Measurements from ENCODE around the gene DHPS.
"Not testable (repeated sequence)": the region's sequence is repeated elsewhere in the genome, so short reads cannot be mapped to it uniquely, and the experiment has no call there.

DHPS gene

DNA sequence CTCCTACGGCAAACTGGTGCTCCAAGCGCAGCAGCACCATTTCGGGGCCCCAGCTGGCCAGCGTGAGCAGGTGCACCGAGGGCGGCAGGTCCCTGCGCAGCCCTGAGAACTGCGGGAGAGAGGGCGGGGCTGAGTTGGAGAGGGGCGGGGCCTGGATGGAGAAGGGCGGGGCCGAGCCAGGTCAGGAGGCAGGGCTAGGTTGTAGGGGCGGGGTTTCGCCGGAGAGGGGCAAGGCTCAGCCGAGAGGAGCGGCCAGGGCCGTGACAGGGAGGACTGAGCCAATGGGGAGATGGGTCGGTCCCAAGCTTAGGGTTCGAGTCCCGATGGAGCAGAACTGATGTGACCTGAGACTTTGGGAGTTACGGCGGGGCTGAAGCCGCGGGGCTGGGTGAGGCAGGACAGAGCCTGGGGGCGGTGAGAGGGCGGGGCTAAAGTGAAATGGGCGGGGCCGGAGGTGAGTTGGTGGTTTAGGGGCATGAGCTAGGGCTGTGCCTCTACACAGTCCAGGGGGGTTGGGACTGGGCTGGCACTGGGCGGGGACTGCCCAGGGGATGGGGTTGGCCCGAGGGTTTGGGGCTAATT lies 34.1 kb downstream of the DHPS start:
- Histone ChIP-seq H3K9me3 (replicated peaks in 1 of 2; ENCODE audit: control insufficient read depth in 2 of 2, insufficient read depth in 1 of 2, low read depth in 1 of 2, low read length in 2 of 2) (no peaks in the 10 kb centered on the region), H3K23ac (ENCODE audit: low read depth, low read length, poor library complexity) (peak overlapping the region; percentile 6), H3K4me1 (ENCODE audit: control insufficient read depth in 2 of 2, insufficient read depth in 1 of 2, low read depth in 1 of 2, low read length in 2 of 2) (no peaks in the 10 kb centered on the region), H2BK120ac (ENCODE audit: low read depth, low read length) (no peak overlapping the region), H3K27me3 (ENCODE audit: control insufficient read depth in 3 of 3, insufficient read depth in 3 of 3, low read depth in 1 of 3, low read length in 3 of 3) (no peaks in the 10 kb centered on the region), H2BK5ac (ENCODE audit: low read length) (peak overlapping the region; percentile 60), H4K8ac (ENCODE audit: low read depth, low read length) (no peak overlapping the region), H3K4ac (ENCODE audit: low read length) (no peak overlapping the region), H2AK5ac (ENCODE audit: low read depth, low read length) (peak overlapping the region; percentile 25), H2BK12ac (ENCODE audit: low read length) (no peak overlapping the region), H3K18ac (ENCODE audit: low read length) (no peak overlapping the region), H3K36me3 (replicated peaks in 1 of 2; ENCODE audit: control insufficient read depth in 2 of 2, insufficient read depth in 2 of 2, low read length in 2 of 2) (peaks cover 3 to 7% of the 10 kb centered on the region in 2 donors), H3K9ac (ENCODE audit: low read depth, low read length, poor library complexity) (peak overlapping the region; percentile 12), H3K27ac (replicated peaks; ENCODE audit: low read length) (no peak overlapping the region), H3K4me2 (ENCODE audit: insufficient read depth, low read length, poor library complexity, severe bottlenecking) (no peak overlapping the region), H3K79me1 (ENCODE audit: low read depth, low read length) (no peaks in the 10 kb centered on the region), H4K91ac (ENCODE audit: low read depth, low read length, poor library complexity) (no peak overlapping the region), H3K4me3 (ENCODE audit: low read length in 2 of 2) (no peak overlapping the region), H2AFZ (ENCODE audit: low read length) (no peak overlapping the region), H2BK15ac (ENCODE audit: low read length) (no peak overlapping the region), H3K14ac (ENCODE audit: low read length) (no peak overlapping the region)
- no CpG with 5 or more reads among the region's 31 CpGs for WGBS, 2 donors (ENCODE audit: extremely low coverage in 2 of 2, insufficient read length in 2 of 2, insufficient replicate concordance in 1 of 2)
- no peak for DNase-seq (ENCODE audit: low spot score)

DNA sequence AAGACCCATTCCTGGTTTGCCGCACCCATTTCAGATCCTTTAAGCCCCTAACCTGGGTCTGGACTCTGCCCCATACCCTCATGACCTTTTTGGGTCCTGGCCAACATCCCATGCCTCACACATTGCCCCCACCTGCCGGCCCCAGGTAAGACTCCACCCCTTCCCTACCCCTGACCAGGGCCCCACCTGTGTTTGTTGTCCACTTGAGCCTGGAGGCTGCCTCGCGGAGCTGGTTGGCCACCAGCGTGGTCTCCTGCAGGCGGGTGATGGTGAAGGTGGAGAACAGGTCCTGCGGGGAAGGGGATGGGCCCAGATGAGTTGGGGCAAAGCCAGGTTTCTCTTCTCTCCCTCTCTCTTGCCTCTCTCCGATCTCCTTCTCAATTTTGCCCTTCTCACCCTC lies 34.6 kb downstream of the DHPS start:
- no peak overlapping the region for H4K91ac ChIP-seq (ENCODE audit: low read depth, low read length, poor library complexity)
- H3K14ac ChIP-seq (ENCODE audit: low read length): no peak overlapping the region
- H2BK12ac ChIP-seq (ENCODE audit: low read length): no peak overlapping the region
- no peak overlapping the region for H3K4ac ChIP-seq (ENCODE audit: low read length)
- no peak overlapping the region for H3K27ac ChIP-seq (replicated peaks; ENCODE audit: low read length)
- H3K4me3 ChIP-seq (ENCODE audit: low read length in 2 of 2): no peak overlapping the region
- H3K4me2 ChIP-seq (ENCODE audit: insufficient read depth, low read length, poor library complexity, severe bottlenecking): no peak overlapping the region
- no peak overlapping the region for H2BK120ac ChIP-seq (ENCODE audit: low read depth, low read length)
- H3K79me1 ChIP-seq (ENCODE audit: low read depth, low read length): no peaks in the 10 kb centered on the region
- H3K36me3 ChIP-seq (replicated peaks in 1 of 2; ENCODE audit: control insufficient read depth in 2 of 2, insufficient read depth in 2 of 2, low read length in 2 of 2): peaks cover 3 to 5% of the 10 kb centered on the region in 2 donors
- no peak overlapping the region for H2BK5ac ChIP-seq (ENCODE audit: low read length)
- no peak overlapping the region for H2AK5ac ChIP-seq (ENCODE audit: low read depth, low read length)
- H3K4me1 ChIP-seq (ENCODE audit: control insufficient read depth in 2 of 2, insufficient read depth in 1 of 2, low read depth in 1 of 2, low read length in 2 of 2): no peaks in the 10 kb centered on the region
- no peak overlapping the region for H4K8ac ChIP-seq (ENCODE audit: low read depth, low read length)
- H3K27me3 ChIP-seq (ENCODE audit: control insufficient read depth in 3 of 3, insufficient read depth in 3 of 3, low read depth in 1 of 3, low read length in 3 of 3): no peaks in the 10 kb centered on the region
- H2BK15ac ChIP-seq (ENCODE audit: low read length): no peak overlapping the region
- H2AFZ ChIP-seq (ENCODE audit: low read length): no peak overlapping the region
- peak overlapping the region; percentile 12 for H3K9ac ChIP-seq (ENCODE audit: low read depth, low read length, poor library complexity)
- no peak for DNase-seq (ENCODE audit: low spot score)
- H3K9me3 ChIP-seq (replicated peaks in 1 of 2; ENCODE audit: control insufficient read depth in 2 of 2, insufficient read depth in 1 of 2, low read depth in 1 of 2, low read length in 2 of 2): peaks cover 0 to 2% of the 10 kb centered on the region in 2 donors
- no peak overlapping the region for H3K18ac ChIP-seq (ENCODE audit: low read length)
- H3K23ac ChIP-seq (ENCODE audit: low read depth, low read length, poor library complexity): peak overlapping the region; percentile 6
- WGBS, 2 donors (ENCODE audit: extremely low coverage in 2 of 2, insufficient read length in 2 of 2, insufficient replicate concordance in 1 of 2): no CpG with 5 or more reads among the region's 8 CpGs

DNA sequence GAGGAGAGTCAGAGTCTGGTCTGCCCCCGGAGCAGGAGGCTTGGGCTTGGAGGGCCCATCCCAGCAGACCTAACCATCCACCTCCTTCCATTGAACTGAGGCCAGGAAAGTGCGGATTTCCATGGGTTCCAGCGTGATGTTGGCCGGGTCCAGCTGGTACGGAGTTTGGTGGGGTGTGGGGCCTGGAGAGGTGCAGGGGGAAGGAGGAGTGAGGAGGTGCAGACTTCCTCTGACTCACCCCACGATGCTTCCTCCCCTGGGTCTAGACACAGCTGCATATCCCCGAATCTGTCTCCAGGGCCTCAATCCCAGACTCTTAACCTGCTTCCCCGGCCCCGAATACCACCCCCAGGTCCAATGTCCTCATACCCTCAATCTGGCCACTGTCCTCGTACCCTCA lies 35.1 kb downstream of the DHPS start:
- H3K9me3 ChIP-seq (replicated peaks in 1 of 2; ENCODE audit: control insufficient read depth in 2 of 2, insufficient read depth in 1 of 2, low read depth in 1 of 2, low read length in 2 of 2): peaks cover 0 to 2% of the 10 kb centered on the region in 2 donors
- DNase-seq (ENCODE audit: low spot score): no peak

DNA sequence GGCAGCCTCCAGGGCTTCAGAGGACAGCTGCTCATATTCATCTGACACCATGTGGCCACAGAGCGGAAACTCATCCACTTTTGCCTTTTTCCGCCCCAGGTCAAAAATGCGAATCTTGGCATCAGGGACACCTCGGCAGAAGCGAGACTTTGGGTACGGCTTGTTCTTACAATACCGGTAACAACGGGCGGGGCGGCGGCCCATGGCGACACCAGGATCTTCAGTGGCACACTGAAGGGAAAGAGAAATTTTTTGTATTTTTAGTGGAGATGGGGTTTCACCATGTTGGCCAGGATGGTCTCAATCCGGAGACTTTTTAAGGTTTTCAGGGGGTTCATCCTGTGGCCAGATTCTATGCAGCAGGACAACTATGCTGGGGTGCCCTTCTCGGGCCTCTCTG lies 38.0 kb downstream of the DHPS start:
- not testable (repeated sequence) for H3K9ac ChIP-seq (ENCODE audit: low read depth, low read length, poor library complexity); H3K18ac ChIP-seq (ENCODE audit: low read length); H2BK12ac ChIP-seq (ENCODE audit: low read length); H3K14ac ChIP-seq (ENCODE audit: low read length); DNase-seq (ENCODE audit: low spot score); H2BK5ac ChIP-seq (ENCODE audit: low read length); H3K36me3 ChIP-seq (replicated peaks in 1 of 2; ENCODE audit: control insufficient read depth in 2 of 2, insufficient read depth in 2 of 2, low read length in 2 of 2); H3K27me3 ChIP-seq (ENCODE audit: control insufficient read depth in 3 of 3, insufficient read depth in 3 of 3, low read depth in 1 of 3, low read length in 3 of 3); H3K4me1 ChIP-seq (ENCODE audit: control insufficient read depth in 2 of 2, insufficient read depth in 1 of 2, low read depth in 1 of 2, low read length in 2 of 2); H2BK15ac ChIP-seq (ENCODE audit: low read length); H3K4me2 ChIP-seq (ENCODE audit: insufficient read depth, low read length, poor library complexity, severe bottlenecking); H3K23ac ChIP-seq (ENCODE audit: low read depth, low read length, poor library complexity); H2AFZ ChIP-seq (ENCODE audit: low read length); H3K4me3 ChIP-seq (ENCODE audit: low read length in 2 of 2); H3K4ac ChIP-seq (ENCODE audit: low read length); H4K91ac ChIP-seq (ENCODE audit: low read depth, low read length, poor library complexity); H4K8ac ChIP-seq (ENCODE audit: low read depth, low read length); H2AK5ac ChIP-seq (ENCODE audit: low read depth, low read length); H3K27ac ChIP-seq (replicated peaks; ENCODE audit: low read length); H3K79me1 ChIP-seq (ENCODE audit: low read depth, low read length); H2BK120ac ChIP-seq (ENCODE audit: low read depth, low read length)
- no CpG with 5 or more reads among the region's 14 CpGs for WGBS, 2 donors (ENCODE audit: extremely low coverage in 2 of 2, insufficient read length in 2 of 2, insufficient replicate concordance in 1 of 2)
- H3K9me3 ChIP-seq (replicated peaks in 1 of 2; ENCODE audit: control insufficient read depth in 2 of 2, insufficient read depth in 1 of 2, low read depth in 1 of 2, low read length in 2 of 2): peaks cover 3 to 11% of the 10 kb centered on the region in 2 donors

More for the DNA sequence above, 35.1 kb downstream of the DHPS start:
- no peak overlapping the region for H4K8ac ChIP-seq (ENCODE audit: low read depth, low read length)
- no peak overlapping the region for H3K9ac ChIP-seq (ENCODE audit: low read depth, low read length, poor library complexity)
- H3K4ac ChIP-seq (ENCODE audit: low read length): no peak overlapping the region
- no CpG with 5 or more reads among the region's 10 CpGs for WGBS, 2 donors (ENCODE audit: extremely low coverage in 2 of 2, insufficient read length in 2 of 2, insufficient replicate concordance in 1 of 2)
- no peak overlapping the region for H3K14ac ChIP-seq (ENCODE audit: low read length)
- H3K4me1 ChIP-seq (ENCODE audit: control insufficient read depth in 2 of 2, insufficient read depth in 1 of 2, low read depth in 1 of 2, low read length in 2 of 2): no peaks in the 10 kb centered on the region
- peaks cover 2 to 3% of the 10 kb centered on the region in 2 donors for H3K36me3 ChIP-seq (replicated peaks in 1 of 2; ENCODE audit: control insufficient read depth in 2 of 2, insufficient read depth in 2 of 2, low read length in 2 of 2)
- no peak overlapping the region for H3K4me2 ChIP-seq (ENCODE audit: insufficient read depth, low read length, poor library complexity, severe bottlenecking)
- no peaks in the 10 kb centered on the region for H3K79me1 ChIP-seq (ENCODE audit: low read depth, low read length)
- no peak overlapping the region for H2AFZ ChIP-seq (ENCODE audit: low read length)
- no peak overlapping the region for H3K18ac ChIP-seq (ENCODE audit: low read length)
- H3K23ac ChIP-seq (ENCODE audit: low read depth, low read length, poor library complexity): no peak overlapping the region
- H3K27me3 ChIP-seq (ENCODE audit: control insufficient read depth in 3 of 3, insufficient read depth in 3 of 3, low read depth in 1 of 3, low read length in 3 of 3): no peaks in the 10 kb centered on the region
- no peak overlapping the region for H2AK5ac ChIP-seq (ENCODE audit: low read depth, low read length)
- H2BK15ac ChIP-seq (ENCODE audit: low read length): no peak overlapping the region
- no peak overlapping the region for H3K4me3 ChIP-seq (ENCODE audit: low read length in 2 of 2)
- no peak overlapping the region for H4K91ac ChIP-seq (ENCODE audit: low read depth, low read length, poor library complexity)
- H2BK120ac ChIP-seq (ENCODE audit: low read depth, low read length): no peak overlapping the region
- no peak overlapping the region for H2BK5ac ChIP-seq (ENCODE audit: low read length)
- no peak overlapping the region for H2BK12ac ChIP-seq (ENCODE audit: low read length)
- H3K27ac ChIP-seq (replicated peaks; ENCODE audit: low read length): no peak overlapping the region
